Endodermal cell (in vitro differentiated cells): ENCODE data around the gene PCGF5. TPM values are rescaled to one million over a fixed set of nuclear protein-coding genes. Genes with fewer than 3 reads are reported as not detected.

ENCODE experiments used
- DNase-seq: peaks from one replicate; pipeline ENCODE4 v3.0.0-alpha.2; 2017
- H3K27ac ChIP-seq: 2 replicates; pipeline ENCODE4 v1.5.1; 2013; ENCODE audit warnings: mild to moderate bottlenecking, low read depth, low read length, moderate library complexity
- H3K27me3 ChIP-seq: 2 replicates; pipeline ENCODE4 v1.6.1; 2013; ENCODE audit warnings: mild to moderate bottlenecking, low read length, moderate library complexity; ENCODE audit not compliant: insufficient read depth, control insufficient read depth, poor library complexity, severe bottlenecking
- H3K36me3 ChIP-seq: 2 replicates; pipeline ENCODE4 v1.7.0; 2013; ENCODE audit warnings: mild to moderate bottlenecking, low read length, moderate library complexity; ENCODE audit not compliant: control insufficient read depth, insufficient read depth
- H3K4me1 ChIP-seq: one replicate; pipeline ENCODE4 v1.7.0; 2013; ENCODE audit warnings: low read length; ENCODE audit not compliant: control insufficient read depth, insufficient read depth
- H3K4me3 ChIP-seq: 2 replicates; pipeline ENCODE4 v1.5.1; 2013; ENCODE audit warnings: mild to moderate bottlenecking, low read length, moderate library complexity
- H3K9ac ChIP-seq: 2 replicates; pipeline ENCODE4 v1.6.1; 2013; ENCODE audit warnings: mild to moderate bottlenecking, low read length, moderate library complexity; ENCODE audit not compliant: poor library complexity, severe bottlenecking; ENCODE audit errors: extremely low read depth
- H3K9me3 ChIP-seq: 2 replicates; pipeline ENCODE4 v1.6.1; 2013; ENCODE audit warnings: mild to moderate bottlenecking, low read length, moderate library complexity; ENCODE audit not compliant: control insufficient read depth
- H3K27ac Mint-ChIP-seq: 2 replicates; pipeline ENCODE4 v1.8.0; 2020; ENCODE audit warnings: mixed read lengths
- H3K27me3 Mint-ChIP-seq: 2 replicates; pipeline ENCODE4 v1.8.0; 2021; ENCODE audit warnings: mild to moderate bottlenecking, mixed read lengths; ENCODE audit not compliant: insufficient read depth
- H3K36me3 Mint-ChIP-seq: 2 replicates; pipeline ENCODE4 v1.8.0; 2020; ENCODE audit warnings: low read depth, mixed read lengths
- H3K4me1 Mint-ChIP-seq: 2 replicates; pipeline ENCODE4 v1.8.0; 2020; ENCODE audit warnings: mixed read lengths
- H3K4me3 Mint-ChIP-seq: 2 replicates; pipeline ENCODE4 v1.8.0; 2020; ENCODE audit warnings: mild to moderate bottlenecking, moderate library complexity, mixed read lengths
- H3K9me3 Mint-ChIP-seq: 2 replicates; pipeline ENCODE4 v1.8.0; 2020; ENCODE audit warnings: mild to moderate bottlenecking, mixed read lengths
- CTCF ChIP-seq: fragments of 200-600 bp; sonication (generic); conservative IDR thresholded peaks from 2 replicates; pipeline ENCODE4 v1.5.0; 2021; ENCODE audit warnings: antibody characterized with exemption, mild to moderate bottlenecking
- WGBS, 2 experiments: methylation state at CpG; one replicate each; pipeline versions ENCODE4 v1.1.5 to v1.1.7; 2013; ENCODE audit warnings: missing lambda C conversion rate in 2 of 2, mixed read lengths in 1 of 2; ENCODE audit not compliant: insufficient coverage in 1 of 2, insufficient read length in 1 of 2; 5-methylcytosine and 5-hydroxymethylcytosine counted together
- total RNA-seq, 2 donors: library from RNA; stranded (reverse); fragmentation: NEBNext Ultra II Directional in 1 of 2; extraction: Animal tissue kit (Norgen Biotek cat#: 25700) in 1 of 2; gene quantifications; 2 replicates in 1 of 2; 3 replicates in 1 of 2; pipeline ENCODE4 v1.2.1, GENCODE V29; 2021

PCGF5 gene
- total RNA-seq, 2 donors from 2014 or later = 6.8 to 9.2 TPM

DNA sequence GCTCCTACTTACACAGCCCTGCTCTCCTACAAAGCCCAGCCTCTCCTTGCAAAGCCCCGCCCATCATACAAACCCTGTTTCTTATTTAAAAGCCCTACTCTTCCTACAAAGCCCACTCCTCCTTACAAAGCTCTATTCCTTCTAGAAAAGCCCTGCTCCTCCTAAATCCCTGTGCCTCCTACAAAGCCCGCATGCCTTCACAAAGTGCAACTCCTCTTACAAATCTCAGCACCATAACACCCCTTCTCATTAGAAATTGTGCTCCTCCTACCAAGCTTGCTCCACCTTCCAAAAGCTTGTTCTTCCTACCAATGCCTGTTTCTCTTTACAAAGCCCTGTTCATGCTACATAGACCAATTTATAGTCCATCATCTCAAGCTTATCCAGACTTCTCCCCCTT lies 66.1 kb downstream of the PCGF5 start:
- DNase-seq = no peak
- no peak for TF ChIP-seq CTCF
- no peak overlapping the region for H3K9ac ChIP-seq
- H3K27ac Mint-ChIP-seq = no peak overlapping the region
- WGBS, 2 experiments = 86 to 87% methylated on average over 1 to 2 of the region's 2 CpGs
- no peaks in the 10 kb centered on the region for H3K9me3 Mint-ChIP-seq
- H3K27ac ChIP-seq = no peak overlapping the region
- no peaks in the 10 kb centered on the region for H3K36me3 Mint-ChIP-seq
- H3K4me3 Mint-ChIP-seq = no peak overlapping the region
- no peaks in the 10 kb centered on the region for H3K9me3 ChIP-seq
- H3K4me1 Mint-ChIP-seq = no peaks in the 10 kb centered on the region
- H3K27me3 Mint-ChIP-seq = peaks cover 12% of the 10 kb centered on the region
- H3K36me3 ChIP-seq = no peaks in the 10 kb centered on the region
- no peak overlapping the region for H3K4me3 ChIP-seq
- peaks cover 4% of the 10 kb centered on the region for H3K27me3 ChIP-seq
- no peaks in the 10 kb centered on the region for H3K4me1 ChIP-seq

DNA sequence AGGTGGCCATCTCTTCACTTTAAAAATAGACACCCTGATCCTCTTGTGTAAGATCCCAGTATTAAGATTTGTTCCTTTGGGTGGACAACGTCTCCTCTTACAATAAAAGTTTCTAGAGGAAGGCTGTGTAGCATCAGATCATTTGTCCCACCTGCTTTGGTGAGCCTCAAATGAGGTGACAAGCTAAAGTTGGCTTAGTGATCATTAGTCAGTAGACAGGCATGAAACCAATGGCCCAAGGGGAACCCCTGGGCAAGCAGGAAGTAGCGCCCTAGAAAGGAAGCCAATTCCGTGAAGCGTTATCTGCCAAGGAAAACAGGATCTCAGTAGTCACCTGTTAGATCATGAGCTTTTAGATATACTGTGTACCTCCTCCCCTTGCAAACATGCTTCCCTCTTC lies 66.8 kb downstream of the PCGF5 start:
- H3K36me3 ChIP-seq = no peaks in the 10 kb centered on the region
- no peak for DNase-seq
- Mint-ChIP-seq H3K36me3 (no peaks in the 10 kb centered on the region), H3K4me1 (no peaks in the 10 kb centered on the region), H3K9me3 (no peaks in the 10 kb centered on the region), H3K4me3 (no peak overlapping the region), H3K27ac (no peak overlapping the region), H3K27me3 (peaks cover 18% of the 10 kb centered on the region)
- no peak for TF ChIP-seq CTCF
- H3K4me3 ChIP-seq = no peak overlapping the region
- no peaks in the 10 kb centered on the region for H3K9me3 ChIP-seq
- H3K27ac ChIP-seq = no peak overlapping the region
- H3K4me1 ChIP-seq = no peaks in the 10 kb centered on the region
- peaks cover 4% of the 10 kb centered on the region for H3K27me3 ChIP-seq
- no peak overlapping the region for H3K9ac ChIP-seq
- WGBS, 2 experiments = 94 to 98% methylated on average over 4 of the region's 4 CpGs

DNA sequence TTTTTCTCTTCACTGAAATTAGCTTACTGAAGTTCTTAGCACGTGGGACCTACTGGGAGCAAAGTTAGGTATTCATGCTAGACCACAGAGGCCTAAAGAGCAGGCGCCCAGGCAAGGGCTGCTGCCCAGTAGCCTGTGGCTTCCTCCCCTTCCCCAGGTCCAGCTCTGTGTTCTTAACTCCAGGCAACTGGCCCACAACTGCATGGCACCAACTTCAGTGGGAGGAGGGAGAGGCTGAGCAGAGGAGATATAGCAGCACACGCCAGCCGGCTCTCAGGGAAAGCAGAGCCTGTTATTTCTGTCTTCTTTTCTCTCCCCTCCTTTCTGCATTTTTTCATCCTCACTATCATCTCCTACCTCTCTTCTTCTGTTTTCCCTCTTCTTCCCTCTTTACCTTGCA lies 67.4 kb downstream of the PCGF5 start:
- H3K36me3 ChIP-seq = no peaks in the 10 kb centered on the region
- H3K27me3 ChIP-seq = peaks cover 4% of the 10 kb centered on the region
- H3K9ac ChIP-seq = no peak overlapping the region
- no peak for DNase-seq
- no peak for TF ChIP-seq CTCF
- Mint-ChIP-seq H3K9me3 (no peaks in the 10 kb centered on the region), H3K27me3 (peaks cover 18% of the 10 kb centered on the region), H3K27ac (no peak overlapping the region), H3K4me1 (no peaks in the 10 kb centered on the region), H3K36me3 (no peaks in the 10 kb centered on the region), H3K4me3 (no peak overlapping the region)
- H3K9me3 ChIP-seq = no peaks in the 10 kb centered on the region
- WGBS, 2 experiments = 94 to 100% methylated on average over 1 to 4 of the region's 4 CpGs
- no peak overlapping the region for H3K4me3 ChIP-seq
- H3K27ac ChIP-seq = no peak overlapping the region
- H3K4me1 ChIP-seq = no peaks in the 10 kb centered on the region
